NCI-H510A treated with DMSO at 0.1 percent for 48 hours (cell line): ENCODE measurements around the gene SLC37A4.
"Not testable (repeated sequence)": the region's sequence is repeated elsewhere in the genome, so short reads cannot be mapped to it uniquely, and the experiment has no call there.

Source experiments
- DNase-seq: peaks from one replicate; lab custom pipeline; 2025; lab: John Stamatoyannopoulos, UW

SLC37A4 gene

DNA sequence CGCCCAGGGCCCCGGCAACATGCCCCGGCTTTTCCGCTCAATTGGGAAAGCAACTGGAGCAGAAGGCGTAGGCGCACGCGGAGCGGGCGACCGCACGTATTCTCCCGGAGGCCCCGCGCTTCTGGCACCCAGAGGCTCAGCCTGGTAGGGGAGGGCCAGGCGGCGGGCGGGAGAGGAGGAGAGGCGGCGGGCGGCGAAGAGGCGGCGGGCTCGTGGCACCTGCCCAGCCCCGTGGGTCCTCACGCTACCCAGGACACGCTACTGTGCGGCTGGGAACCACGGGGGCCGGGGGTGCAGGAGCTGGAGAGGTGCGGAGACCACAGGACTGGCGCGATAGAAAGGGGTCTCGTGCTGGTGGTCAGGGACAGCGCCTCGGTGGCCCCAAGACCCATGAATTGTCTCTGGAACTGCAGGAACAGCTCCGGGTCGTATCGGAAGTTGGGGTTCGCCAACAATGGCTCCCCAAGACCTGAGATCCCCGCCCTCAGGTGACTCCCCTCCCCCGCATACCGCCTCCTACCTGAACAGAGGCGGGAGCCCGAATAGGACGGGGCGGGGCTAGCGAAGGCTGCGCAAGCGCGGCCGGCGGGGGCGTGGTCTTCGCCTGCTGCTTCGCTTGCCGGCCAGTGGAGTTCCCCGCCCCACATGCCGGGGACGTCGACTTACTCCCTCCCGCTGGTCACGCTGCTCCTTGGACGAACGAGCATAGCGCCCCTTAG, at the start of gene SLC37A4:
SLC37A4 (minus strand) TSS at position 549 of the 719 bp plus-strand sequence.
- peak; percentile 96 for DNase-seq

DNA sequence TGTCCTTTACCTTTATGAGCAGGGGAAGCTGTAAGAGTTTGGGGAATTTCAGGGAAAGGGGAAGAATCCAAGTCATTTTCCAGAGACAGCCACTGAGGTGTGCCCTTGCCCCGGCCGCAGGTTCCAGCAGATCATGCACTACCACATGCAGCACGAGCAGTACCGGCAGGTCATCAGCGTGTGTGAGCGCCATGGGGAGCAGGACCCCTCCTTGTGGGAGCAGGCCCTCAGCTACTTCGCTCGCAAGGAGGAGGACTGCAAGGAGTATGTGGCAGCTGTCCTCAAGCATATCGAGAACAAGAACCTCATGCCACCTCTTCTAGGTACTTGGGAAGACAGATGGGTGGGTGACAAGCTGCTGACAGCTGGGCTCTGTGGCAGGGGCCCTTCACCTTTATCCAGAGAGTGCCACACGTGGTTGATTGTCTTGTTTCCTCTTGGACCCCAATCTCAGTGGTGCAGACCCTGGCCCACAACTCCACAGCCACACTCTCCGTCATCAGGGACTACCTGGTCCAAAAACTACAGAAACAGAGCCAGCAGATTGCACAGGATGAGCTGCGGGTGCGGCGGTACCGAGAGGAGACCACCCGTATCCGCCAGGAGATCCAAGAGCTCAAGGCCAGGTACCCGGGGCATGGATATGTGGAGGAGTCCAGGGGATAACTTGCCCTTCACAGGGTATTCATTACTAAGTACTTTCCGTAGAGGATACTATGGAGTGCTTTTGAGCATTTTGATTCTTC, 48.2 kb upstream of the SLC37A4 start:
- DNase-seq, result no peak

DNA sequence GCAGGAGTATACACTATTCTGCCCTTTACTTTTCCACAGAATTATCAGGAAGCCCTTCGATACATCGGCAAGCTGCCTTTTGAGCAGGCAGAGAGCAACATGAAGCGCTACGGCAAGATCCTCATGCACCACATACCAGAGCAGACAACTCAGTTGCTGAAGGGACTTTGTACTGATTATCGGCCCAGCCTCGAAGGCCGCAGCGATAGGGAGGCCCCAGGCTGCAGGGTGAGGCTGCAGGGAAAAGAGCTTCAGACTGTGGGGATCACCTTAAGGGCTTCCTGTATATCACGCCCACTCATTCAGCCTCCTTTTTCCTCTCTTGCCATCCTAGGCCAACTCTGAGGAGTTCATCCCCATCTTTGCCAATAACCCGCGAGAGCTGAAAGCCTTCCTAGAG, 47.2 kb upstream of the SLC37A4 start:
- no peak for DNase-seq

DNA sequence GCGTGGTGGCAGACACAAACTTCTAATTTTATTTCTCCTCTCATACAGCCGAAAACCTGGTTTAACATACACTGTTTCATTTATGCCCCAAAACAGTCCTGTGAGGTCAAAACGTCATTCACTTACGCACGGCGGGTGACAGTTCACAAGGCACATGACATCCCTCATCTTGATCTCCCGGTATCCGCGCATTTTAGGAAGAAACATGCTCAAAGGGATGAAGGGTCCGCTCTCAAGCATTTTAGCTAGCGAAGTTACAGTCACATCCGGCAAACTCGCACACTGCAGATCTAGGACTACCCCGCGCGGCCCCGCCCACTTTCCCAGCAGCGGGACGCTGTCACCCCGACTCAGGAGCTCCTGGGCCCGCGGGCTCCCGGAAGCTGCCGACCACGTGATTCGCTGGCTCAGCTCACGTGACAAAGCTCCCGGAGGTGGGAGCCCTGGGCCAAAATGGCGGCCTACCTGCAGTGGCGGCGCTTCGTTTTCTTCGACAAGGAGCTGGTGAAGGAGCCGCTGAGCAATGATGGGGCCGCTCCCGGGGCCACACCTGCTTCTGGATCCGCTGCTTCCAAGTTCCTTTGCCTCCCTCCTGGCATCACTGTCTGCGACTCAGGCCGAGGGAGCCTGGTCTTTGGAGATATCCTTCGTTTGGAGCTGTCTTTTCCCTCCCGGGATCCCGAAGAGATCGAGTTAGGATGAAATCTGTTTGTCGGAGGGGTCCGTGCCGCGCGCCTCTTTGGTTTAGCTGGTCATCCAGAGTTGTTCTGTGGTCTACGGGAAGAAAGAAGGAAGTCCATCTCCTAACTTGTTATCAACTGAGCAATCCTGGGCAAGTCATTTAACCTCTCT, 36.9 kb upstream of the SLC37A4 start, which contains the start of gene VPS11:
VPS11 (plus strand) TSS at position 448 of the 852 bp plus-strand sequence; CDS start at position 454, 6 bp downstream.
- DNase-seq, result peak; percentile 93

DNA sequence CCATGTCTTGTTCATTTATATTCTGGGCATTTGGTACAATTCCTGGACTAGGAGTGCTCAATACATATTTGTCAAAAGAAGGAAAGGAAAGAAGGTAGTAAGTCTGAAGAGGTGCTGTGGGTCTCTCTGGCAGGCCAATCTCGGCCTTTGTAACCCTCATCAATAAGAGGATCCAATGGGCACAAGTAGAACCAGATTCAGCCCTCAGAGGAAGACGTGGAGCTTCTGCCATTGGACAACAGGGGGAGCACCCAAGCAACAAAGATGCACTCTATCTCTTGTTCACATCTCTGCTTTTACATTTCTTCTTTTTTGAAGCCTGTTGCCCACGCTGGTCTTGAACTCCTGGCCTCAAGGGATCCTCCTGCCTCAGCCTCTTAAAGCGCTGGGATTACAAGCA, 34.7 kb upstream of the SLC37A4 start:
- DNase-seq, result peak; percentile 22

DNA sequence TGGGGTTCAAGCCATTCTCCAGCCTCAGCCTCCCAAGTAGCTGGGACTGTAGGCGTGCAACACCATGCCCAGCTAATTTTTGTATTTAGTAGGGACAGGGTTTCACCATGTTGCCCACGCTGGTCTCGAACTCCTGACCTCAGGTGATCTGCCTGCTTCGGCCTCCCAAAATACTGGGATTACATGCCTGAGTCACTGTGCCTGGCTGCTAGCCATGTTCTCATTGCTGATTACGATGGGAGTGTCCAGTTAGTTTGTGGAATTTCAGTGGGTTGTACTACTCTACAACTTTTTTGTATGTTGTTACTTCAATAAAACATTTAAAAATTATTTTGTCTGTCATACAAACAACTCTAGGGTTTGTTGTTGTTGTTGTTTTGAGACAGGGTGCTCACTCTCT, 32.1 kb upstream of the SLC37A4 start:
- no peak for DNase-seq

DNA sequence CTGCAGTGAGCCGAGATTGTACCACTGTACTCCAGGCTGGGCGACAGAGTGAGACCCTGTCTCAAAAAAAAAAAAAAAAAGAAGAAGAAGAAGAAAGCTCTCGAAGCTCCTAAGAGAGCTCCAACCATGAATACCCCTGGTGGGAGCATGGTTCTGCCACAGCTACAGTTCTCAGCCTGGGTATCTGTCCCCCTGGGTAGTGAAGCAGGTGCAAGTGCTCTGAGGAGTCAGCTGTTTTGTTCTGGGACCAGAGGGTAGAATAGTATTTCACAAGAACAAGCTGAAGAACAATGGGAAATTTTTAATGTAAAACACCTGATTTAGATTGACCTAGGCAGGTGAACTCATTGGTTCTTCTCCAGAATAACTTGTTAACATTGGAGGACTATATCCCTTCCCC, 30.6 kb upstream of the SLC37A4 start:
- DNase-seq, result no peak

DNA sequence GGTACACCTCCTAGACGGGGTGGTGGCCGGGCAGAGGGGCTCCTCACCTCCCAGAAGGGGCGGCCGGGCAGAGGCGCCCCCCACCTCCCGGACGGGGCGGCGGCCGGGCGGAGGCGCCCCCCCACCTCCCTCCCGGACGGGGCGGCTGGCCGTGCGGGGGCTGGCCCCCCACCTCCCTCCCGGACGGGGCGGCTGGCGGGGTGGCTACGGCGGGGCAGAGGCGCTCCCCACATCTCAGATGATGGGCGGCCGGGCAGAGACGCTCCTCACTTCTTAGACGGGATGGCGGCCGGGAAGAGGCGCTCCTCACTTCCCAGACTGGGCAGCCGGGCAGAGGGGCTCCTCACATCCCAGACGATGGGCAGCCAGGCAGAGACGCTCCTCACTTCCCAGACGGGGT, 28.5 kb upstream of the SLC37A4 start:
- DNase-seq, result not testable (repeated sequence)

DNA sequence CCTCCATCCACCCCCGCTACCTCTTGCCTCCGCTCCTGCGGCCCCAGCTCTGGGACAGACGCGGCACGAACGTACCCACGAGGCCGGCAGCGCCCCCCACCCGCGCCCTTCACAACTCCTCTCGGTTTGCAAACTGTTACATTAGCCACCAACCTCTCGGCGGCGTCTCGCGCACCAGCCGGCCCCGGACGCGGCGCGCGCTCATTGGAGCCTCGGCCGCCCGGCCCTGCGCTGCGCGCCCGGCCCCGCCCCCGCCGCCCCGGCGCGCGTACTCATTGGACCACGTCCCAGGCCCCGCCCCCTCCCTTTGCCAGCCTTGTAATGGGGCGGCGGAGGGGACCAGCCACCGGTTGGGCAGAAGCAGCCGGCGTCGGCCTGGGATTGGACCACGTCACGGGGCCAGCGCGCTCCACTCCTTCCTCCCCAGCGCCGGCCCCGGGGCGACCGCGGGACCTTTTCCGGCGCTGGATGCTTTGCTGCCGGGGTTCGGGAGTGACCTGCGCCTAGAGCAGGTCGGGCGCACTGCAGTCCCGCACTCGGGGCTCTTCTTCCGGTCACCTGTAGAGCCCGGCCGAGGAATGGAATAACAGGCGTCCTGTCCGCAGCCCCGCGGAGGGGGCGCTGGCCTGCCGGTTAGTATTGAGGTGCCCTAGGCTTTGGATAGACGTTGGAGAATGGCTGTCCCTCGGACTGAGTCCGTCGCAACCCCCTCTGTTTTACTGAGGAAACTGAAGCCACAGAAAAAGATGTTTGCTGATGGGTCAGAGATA, 26.5 kb upstream of the SLC37A4 start, which contains the start of gene HYOU1:
HYOU1 (minus strand) TSS at position 206 of the 770 bp plus-strand sequence. CDS start 1,045 bp downstream, outside the sequence.
- peak; percentile 94 for DNase-seq

DNA sequence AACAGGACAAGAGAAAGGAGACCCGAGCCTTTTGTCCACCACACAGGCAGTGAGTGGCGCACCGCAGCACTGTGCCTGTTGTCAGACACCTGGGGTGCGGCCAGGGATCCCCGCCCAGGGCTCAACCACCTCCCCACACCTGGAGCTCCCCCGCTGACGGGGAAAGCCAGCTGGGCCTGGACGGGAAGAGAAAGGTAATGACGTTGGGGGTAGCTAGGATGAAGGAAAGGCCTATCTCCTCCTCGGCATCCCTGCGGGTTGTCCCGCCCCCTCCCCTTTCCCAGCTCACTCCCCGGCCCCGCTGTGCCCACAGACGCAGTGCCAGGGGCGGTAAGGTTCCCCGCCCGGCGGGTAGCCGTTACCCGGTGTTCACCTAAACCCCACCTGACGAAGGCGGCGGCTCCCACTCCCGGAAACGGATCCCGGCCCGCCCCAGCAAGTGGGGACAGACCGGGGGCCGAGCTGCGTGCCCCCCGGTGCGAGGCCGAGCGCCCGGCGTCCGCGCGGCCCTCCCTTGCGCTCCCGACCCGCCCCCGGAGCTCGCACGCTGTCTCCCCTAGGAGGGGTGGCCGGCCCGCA, 25.8 kb upstream of the SLC37A4 start:
- peak; percentile 29 for DNase-seq

DNA sequence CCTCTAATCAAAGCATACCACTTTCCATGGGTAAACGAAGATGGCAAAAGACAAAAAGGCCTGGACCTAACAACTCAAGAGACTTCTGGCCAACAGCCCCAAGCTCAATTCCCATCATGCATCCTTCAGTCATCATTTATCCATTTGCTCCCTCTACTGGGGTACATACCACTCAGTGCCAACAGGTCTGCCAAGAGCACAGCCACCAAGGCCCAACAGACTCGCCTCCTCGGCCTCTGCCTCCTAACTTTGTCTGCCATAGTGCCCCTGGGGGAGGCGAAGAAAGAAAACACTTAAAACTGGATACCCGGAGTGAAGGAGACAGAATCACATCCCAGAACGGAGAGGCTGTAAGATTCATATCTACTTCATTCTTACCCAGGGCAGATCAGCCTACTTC, 25.2 kb upstream of the SLC37A4 start:
- DNase-seq, result no peak

DNA sequence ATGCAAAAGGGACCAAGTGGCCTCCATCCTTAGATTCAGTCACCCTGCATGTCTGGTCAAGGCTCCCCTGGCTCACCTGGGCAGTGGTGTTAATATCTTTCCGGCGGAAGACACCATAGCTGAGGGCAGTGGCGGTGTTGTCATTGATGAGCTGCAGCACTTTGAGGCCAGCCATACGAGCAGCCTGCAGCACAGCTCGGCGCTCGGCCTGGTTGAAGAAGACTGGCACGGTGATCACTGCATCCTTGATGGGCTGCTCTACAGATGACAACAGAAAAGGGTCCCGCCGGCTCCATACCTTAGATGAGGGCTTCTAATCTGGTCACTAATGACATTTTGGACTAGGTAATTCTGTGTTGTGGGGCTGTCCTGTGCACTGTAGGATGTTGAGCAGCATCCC, 23.7 kb upstream of the SLC37A4 start:
- no peak for DNase-seq

DNA sequence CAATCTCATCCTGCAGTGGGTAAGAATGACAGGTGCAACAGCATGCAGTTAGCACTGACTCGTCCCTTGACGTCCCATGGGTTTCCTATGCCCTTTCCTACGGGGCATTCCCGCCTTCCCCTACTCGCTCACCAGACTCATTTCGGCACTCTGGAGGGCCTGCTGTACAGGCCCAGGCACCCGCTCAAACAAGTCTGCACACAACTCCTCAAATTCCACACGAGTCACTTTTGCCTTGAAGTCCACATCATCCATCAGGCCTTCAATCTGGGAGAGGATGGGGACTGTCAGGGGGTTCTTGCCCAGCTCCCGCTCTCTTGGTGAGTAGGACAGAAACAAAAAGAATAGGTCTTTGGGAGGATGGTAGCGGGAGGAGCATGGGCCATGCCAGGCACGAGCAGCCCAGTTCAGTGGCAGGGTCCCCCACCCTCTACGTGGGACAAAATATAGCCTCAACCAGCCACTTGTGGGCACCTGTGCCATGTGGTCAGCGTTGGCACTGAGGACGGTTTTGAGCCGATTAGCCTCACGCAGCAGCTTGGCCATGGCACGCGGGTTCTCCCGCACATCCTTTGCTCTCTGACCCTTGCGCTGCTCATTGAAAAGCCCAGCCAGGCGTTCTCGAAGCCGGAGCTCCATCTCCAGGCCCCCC, 21.6 kb upstream of the SLC37A4 start:
- no peak for DNase-seq

DNA sequence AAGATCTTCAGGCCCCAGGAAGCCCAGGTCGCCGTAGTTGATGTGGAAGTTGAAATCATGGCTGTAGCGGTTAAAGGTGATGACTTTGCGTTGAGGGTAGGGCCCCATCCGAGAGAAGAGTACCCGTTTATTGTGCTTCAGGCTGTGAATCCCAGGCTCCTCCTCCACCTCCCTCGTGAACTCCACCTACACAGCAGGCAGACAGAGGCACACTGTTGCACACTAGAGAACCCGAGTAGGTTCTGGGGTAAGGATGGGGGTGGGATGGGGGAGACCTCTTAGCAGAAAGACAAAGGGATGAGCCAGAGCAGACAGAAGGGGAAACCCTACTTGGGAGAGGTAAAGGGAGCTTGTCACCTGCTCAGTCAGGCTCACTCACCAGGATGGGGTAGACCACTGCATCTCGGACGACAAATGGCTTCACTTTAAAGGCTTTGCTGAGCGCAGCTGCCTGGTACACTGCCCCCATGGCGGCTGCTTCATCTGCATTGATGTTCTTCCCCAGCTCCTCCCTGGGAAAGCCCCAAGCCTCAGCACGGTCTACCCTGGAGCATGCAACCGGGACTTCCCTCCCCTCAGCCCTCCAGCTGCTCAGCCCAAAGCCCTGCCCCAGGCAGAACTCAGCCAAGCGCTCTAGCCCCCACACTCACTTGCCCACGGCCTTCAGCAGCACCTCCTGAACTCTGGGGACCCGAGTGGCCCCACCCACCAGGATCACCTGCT, 20.9 kb upstream of the SLC37A4 start:
- DNase-seq, result no peak

DNA sequence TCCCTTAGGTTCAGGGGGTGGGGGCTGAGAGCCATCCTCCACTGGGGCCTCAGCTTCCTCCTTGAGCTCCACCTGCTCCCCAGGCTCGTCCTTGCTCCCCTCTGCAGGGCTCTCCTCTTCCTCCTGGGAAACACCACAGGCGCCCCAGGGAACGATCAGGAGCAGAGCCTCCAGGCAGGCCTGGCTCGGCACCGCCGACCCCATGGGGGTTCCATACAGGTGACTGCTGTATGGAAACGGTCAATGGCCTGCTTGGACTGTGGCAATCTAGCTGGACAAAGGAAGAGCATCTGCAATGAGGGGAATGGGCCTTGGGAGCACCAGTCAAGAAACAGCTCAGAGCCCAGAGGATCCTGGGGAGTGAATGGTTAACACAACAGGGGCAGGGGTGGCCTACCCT, 18.4 kb upstream of the SLC37A4 start:
- no peak for DNase-seq

DNA sequence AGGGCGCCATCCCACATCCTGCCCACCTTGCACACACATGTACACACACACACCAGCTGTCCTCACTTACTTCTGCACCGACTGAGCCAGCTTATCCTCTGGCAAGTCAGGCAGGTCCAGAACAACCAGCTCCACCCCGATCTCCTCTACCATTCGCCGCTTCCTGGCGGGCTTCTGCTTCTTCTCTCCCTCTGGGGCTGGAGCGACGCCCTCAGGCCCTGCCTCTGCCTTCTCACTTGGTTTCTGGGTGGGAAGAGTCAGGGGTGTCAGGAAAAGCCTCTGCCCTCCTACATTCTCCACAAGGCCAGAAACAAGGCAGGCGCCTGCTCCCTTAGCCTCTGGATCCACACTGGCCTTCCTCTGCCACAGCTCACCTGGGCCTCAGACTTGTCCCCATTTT, 18.0 kb upstream of the SLC37A4 start:
- no peak for DNase-seq

DNA sequence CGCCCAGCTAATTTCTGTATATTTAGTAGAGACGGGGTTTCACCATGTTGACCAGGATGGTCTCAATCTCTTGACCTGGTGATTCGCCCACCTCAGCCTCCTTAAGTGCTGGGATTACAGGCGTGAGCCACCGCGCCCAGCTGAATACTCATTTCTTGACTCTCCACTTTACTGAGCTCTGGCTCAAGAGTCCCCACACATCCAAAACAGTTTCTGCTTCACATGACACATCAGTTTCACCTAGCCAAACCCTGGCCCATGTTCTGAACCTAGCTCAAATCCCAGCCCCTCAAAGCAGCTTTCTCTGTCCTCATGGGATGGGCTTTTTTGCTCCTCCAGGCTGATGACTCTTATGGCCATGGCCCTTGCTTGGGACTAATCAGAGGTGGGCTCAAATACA, 16.5 kb upstream of the SLC37A4 start:
- DNase-seq, result no peak

DNA sequence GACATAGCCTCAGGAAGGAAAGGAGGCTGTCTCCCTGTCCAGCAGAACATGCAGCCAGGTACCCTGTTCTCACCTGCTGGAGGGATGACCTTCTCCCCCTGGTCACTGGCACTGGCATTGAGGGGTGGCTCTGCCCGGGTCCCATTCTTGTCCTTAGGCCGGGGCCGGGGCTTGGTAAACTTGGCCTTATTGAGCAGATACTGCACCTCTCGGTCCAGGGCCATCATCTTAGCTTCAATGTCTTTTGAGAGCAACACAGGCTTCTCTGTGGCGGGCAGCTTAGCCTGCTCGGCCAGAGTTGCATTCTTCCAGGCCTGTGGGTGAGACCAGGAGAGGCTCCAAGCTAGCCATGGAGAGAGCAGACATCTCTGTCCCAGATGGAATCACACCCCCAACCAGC, 15.8 kb upstream of the SLC37A4 start:
- no peak for DNase-seq

DNA sequence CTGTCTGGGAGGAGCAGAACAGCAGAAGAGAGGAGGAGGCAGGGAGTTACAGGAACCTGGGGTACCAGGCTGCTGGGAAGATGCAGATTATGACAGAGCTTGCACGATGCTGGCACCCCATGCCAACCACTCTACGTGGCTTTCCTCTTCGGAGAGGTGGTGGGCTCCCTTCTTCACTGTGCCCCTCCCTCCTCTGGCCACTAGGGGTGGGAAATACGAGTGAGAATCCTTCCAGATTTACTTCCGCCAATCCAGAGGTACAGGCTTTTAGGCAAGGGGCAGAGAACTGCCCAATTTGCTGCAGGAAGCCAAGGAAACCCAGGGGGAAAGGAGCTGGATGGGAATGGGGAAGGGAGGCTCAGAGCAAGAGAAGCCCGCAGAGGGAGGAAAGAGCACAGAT, 14.0 kb upstream of the SLC37A4 start:
- DNase-seq, result no peak

DNA sequence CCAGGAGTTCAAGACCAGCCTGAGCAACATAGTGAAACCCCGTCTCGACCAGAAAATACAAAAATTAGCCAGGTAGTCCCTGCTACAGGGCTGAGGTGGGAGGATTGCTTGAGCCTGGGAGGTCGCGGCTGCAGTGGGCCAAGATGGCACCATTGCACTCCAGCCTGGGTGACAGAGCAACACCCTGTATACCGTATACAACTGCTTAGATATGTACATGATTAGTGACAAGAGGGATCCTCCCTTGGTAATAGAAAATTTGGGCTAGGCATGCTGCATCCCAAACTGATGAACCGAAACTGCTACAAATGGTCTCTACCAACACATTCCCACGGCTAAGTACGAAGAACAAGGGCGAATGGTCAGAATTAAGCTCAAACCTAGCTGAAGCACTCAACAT, 12.2 kb upstream of the SLC37A4 start:
- DNase-seq, result no peak
